Stimulated activated memory B cell treated with anti-CD40 and anti-IgM and Interleukin-4, amounts not matched to agents 10 μg/mL and 1 μg/mL and 100 μg/mL, for 72 hours (primary cell): Measurements from ENCODE around the gene SGPL1.

Source experiments
- ATAC-seq: fragments of 150-1000 bp; cut with Tn5 transposase; 2 replicates; pipeline ENCODE4 v1.10.0; 2021
- H3K27ac Mint-ChIP-seq: one replicate; pipeline ENCODE4 v1.8.0; 2022; ENCODE audit warnings: mild to moderate bottlenecking, mixed read lengths
- H3K27me3 Mint-ChIP-seq: one replicate; pipeline ENCODE4 v1.8.0; 2022; ENCODE audit warnings: mixed read lengths
- H3K36me3 Mint-ChIP-seq: one replicate; pipeline ENCODE4 v1.8.0; 2022; ENCODE audit warnings: mixed read lengths
- H3K4me1 Mint-ChIP-seq: one replicate; pipeline ENCODE4 v1.8.0; 2022; ENCODE audit warnings: mixed read lengths
- H3K4me3 Mint-ChIP-seq: one replicate; pipeline ENCODE4 v1.8.0; 2022; ENCODE audit warnings: mild to moderate bottlenecking, moderate library complexity, mixed read lengths
- H3K9me3 Mint-ChIP-seq: one replicate; pipeline ENCODE4 v1.8.0; 2022; ENCODE audit warnings: mixed read lengths

SGPL1 gene

GRCh38 chr10:70889291-70889690 is 73.5 kb downstream of the SGPL1 start:
- no peaks in the 10 kb centered on the region for H3K27me3 Mint-ChIP-seq
- H3K27ac Mint-ChIP-seq, result peak overlapping the region; percentile 83
- H3K4me1 Mint-ChIP-seq, result peaks cover 13% of the 10 kb centered on the region
- no peak overlapping the region for H3K4me3 Mint-ChIP-seq
- no peak for ATAC-seq
- H3K36me3 Mint-ChIP-seq, result peaks cover 10% of the 10 kb centered on the region
- H3K9me3 Mint-ChIP-seq, result no peaks in the 10 kb centered on the region

GRCh38 chr10:70890917-70891431 is 75.2 kb downstream of the SGPL1 start:
- H3K27me3 Mint-ChIP-seq, result no peaks in the 10 kb centered on the region
- H3K9me3 Mint-ChIP-seq, result no peaks in the 10 kb centered on the region
- no peak overlapping the region for H3K4me3 Mint-ChIP-seq
- no peak for ATAC-seq
- H3K27ac Mint-ChIP-seq, result no peak overlapping the region
- H3K36me3 Mint-ChIP-seq, result no peaks in the 10 kb centered on the region
- peaks cover 13% of the 10 kb centered on the region for H3K4me1 Mint-ChIP-seq

GRCh38 chr10:70891627-70892026 is 75.9 kb downstream of the SGPL1 start:
- Mint-ChIP-seq H3K27me3 (no peaks in the 10 kb centered on the region), H3K9me3 (no peaks in the 10 kb centered on the region), H3K4me1 (peaks cover 13% of the 10 kb centered on the region), H3K27ac (no peak overlapping the region), H3K4me3 (no peak overlapping the region), H3K36me3 (no peaks in the 10 kb centered on the region)
- no peak for ATAC-seq

- Mint-ChIP-seq H3K4me3 (no peak overlapping the region), H3K27ac (no peak overlapping the region), H3K4me1 (peaks cover 6% of the 10 kb centered on the region), H3K36me3 (no peaks in the 10 kb centered on the region), H3K27me3 (no peaks in the 10 kb centered on the region), H3K9me3 (no peaks in the 10 kb centered on the region)
- no peak for ATAC-seq
These were observed 76.9 kb downstream of the SGPL1 start for GRCh38 chr10:70892631-70893030.

- peaks cover 5% of the 10 kb centered on the region for H3K4me1 Mint-ChIP-seq
- H3K9me3 Mint-ChIP-seq, result no peaks in the 10 kb centered on the region
- H3K27ac Mint-ChIP-seq, result no peak overlapping the region
- no peaks in the 10 kb centered on the region for H3K27me3 Mint-ChIP-seq
- no peaks in the 10 kb centered on the region for H3K36me3 Mint-ChIP-seq
- H3K4me3 Mint-ChIP-seq, result no peak overlapping the region
- ATAC-seq, result no peak
These were observed 77.7 kb downstream of the SGPL1 start for GRCh38 chr10:70893227-70894006.

- no peak for ATAC-seq
- no peaks in the 10 kb centered on the region for H3K27me3 Mint-ChIP-seq
- no peak overlapping the region for H3K27ac Mint-ChIP-seq
- no peaks in the 10 kb centered on the region for H3K4me1 Mint-ChIP-seq
- no peak overlapping the region for H3K4me3 Mint-ChIP-seq
- H3K9me3 Mint-ChIP-seq, result no peaks in the 10 kb centered on the region
- no peaks in the 10 kb centered on the region for H3K36me3 Mint-ChIP-seq
These were observed 78.7 kb downstream of the SGPL1 start for GRCh38 chr10:70894416-70894815.

- H3K27me3 Mint-ChIP-seq, result peaks cover 3% of the 10 kb centered on the region
- H3K4me3 Mint-ChIP-seq, result no peak overlapping the region
- no peak for ATAC-seq
- no peaks in the 10 kb centered on the region for H3K36me3 Mint-ChIP-seq
- H3K4me1 Mint-ChIP-seq, result no peaks in the 10 kb centered on the region
- no peak overlapping the region for H3K27ac Mint-ChIP-seq
- H3K9me3 Mint-ChIP-seq, result no peaks in the 10 kb centered on the region
These were observed 80.8 kb downstream of the SGPL1 start for GRCh38 chr10:70896551-70896950.

- no peak overlapping the region for H3K4me3 Mint-ChIP-seq
- H3K4me1 Mint-ChIP-seq, result no peaks in the 10 kb centered on the region
- no peak overlapping the region for H3K27ac Mint-ChIP-seq
- ATAC-seq, result no peak
- no peaks in the 10 kb centered on the region for H3K9me3 Mint-ChIP-seq
- peaks cover 18% of the 10 kb centered on the region for H3K27me3 Mint-ChIP-seq
- H3K36me3 Mint-ChIP-seq, result no peaks in the 10 kb centered on the region
These were observed 82.9 kb downstream of the SGPL1 start for GRCh38 chr10:70898687-70899086.

- H3K36me3 Mint-ChIP-seq, result no peaks in the 10 kb centered on the region
- H3K27me3 Mint-ChIP-seq, result peaks cover 19% of the 10 kb centered on the region
- no peak overlapping the region for H3K27ac Mint-ChIP-seq
- no peaks in the 10 kb centered on the region for H3K4me1 Mint-ChIP-seq
- no peaks in the 10 kb centered on the region for H3K9me3 Mint-ChIP-seq
- no peak for ATAC-seq
- H3K4me3 Mint-ChIP-seq, result no peak overlapping the region
These were observed 83.3 kb downstream of the SGPL1 start for GRCh38 chr10:70899096-70899495.

GRCh38 chr10:70901276-70901878 is 85.6 kb downstream of the SGPL1 start:
- Mint-ChIP-seq H3K4me3 (no peak overlapping the region), H3K27ac (no peak overlapping the region), H3K9me3 (no peaks in the 10 kb centered on the region), H3K4me1 (no peaks in the 10 kb centered on the region), H3K27me3 (peaks cover 19% of the 10 kb centered on the region), H3K36me3 (no peaks in the 10 kb centered on the region)
- no peak for ATAC-seq

GRCh38 chr10:70902661-70903261 is 87.0 kb downstream of the SGPL1 start:
- no peaks in the 10 kb centered on the region for H3K36me3 Mint-ChIP-seq
- no peak overlapping the region for H3K27ac Mint-ChIP-seq
- ATAC-seq, result no peak
- H3K4me3 Mint-ChIP-seq, result no peak overlapping the region
- H3K4me1 Mint-ChIP-seq, result no peaks in the 10 kb centered on the region
- peaks cover 19% of the 10 kb centered on the region for H3K27me3 Mint-ChIP-seq
- H3K9me3 Mint-ChIP-seq, result no peaks in the 10 kb centered on the region

GRCh38 chr10:70903262-70903921 is 87.6 kb downstream of the SGPL1 start:
- no peak overlapping the region for H3K27ac Mint-ChIP-seq

GRCh38 chr10:70905071-70906021 is 89.6 kb downstream of the SGPL1 start:
- Mint-ChIP-seq H3K9me3 (no peaks in the 10 kb centered on the region), H3K4me3 (no peak overlapping the region), H3K27me3 (peaks cover 33% of the 10 kb centered on the region), H3K36me3 (no peaks in the 10 kb centered on the region), H3K4me1 (no peaks in the 10 kb centered on the region), H3K27ac (no peak overlapping the region)
- no peak for ATAC-seq

More at GRCh38 chr10:70903262-70903921, 87.6 kb downstream of the SGPL1 start:
- no peak for ATAC-seq
- no peaks in the 10 kb centered on the region for H3K9me3 Mint-ChIP-seq
- H3K4me1 Mint-ChIP-seq, result no peaks in the 10 kb centered on the region
- H3K4me3 Mint-ChIP-seq, result no peak overlapping the region
- no peaks in the 10 kb centered on the region for H3K36me3 Mint-ChIP-seq
- peaks cover 19% of the 10 kb centered on the region for H3K27me3 Mint-ChIP-seq

GRCh38 chr10:70906031-70906783 is 90.5 kb downstream of the SGPL1 start:
- H3K36me3 Mint-ChIP-seq, result no peaks in the 10 kb centered on the region
- H3K27me3 Mint-ChIP-seq, result peaks cover 33% of the 10 kb centered on the region
- no peaks in the 10 kb centered on the region for H3K4me1 Mint-ChIP-seq
- H3K9me3 Mint-ChIP-seq, result no peaks in the 10 kb centered on the region
- ATAC-seq, result no peak
- no peak overlapping the region for H3K27ac Mint-ChIP-seq
- no peak overlapping the region for H3K4me3 Mint-ChIP-seq
